Measurements from ENCODE around the gene VDAC2.

DNA sequence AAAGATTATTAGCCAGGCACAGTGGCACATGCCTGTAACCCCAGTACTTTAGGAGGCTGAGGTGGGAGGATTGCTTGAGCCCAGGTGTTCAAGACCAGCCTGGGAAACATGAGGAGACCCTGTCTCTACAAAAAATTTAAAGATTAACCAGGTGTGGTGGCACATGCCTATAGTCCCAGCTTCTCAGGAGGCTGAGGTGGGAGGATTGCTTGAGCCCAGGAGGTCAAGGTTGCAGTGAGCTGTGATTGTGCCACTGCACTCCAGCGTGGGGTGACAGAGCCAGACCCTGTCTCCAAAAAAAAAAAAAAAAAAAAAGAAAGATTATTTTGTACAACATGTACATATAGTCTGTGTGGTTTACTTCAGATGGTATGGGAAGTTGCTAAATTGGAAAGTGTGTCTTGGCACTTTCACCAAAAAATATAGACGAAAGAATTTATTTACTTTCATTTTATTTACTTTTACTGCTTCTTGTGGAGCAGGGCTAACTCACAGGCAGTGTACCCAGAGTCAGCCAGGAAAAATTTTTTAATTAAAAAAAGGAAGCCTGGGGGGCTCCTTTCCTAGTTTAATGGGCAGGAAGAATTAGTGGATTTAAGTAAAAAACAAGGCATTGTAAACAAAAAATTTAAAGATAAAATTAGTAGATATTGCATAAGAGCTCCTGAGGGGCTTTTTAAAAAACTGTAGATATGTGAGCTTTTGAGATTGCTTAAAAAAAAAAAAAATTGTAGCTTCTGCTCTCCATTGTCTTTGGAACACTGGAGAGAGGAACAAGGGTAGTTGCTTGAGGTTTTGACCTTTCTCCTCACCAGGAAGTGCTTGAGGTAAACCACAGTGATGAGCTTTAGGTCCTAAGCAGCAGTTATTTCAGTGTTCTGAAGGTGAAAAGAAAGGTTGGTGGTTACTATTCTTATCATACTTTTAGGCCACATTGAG is 44.6 kb upstream of the VDAC2 start:
- TF ChIP-seq, protein P1, sequence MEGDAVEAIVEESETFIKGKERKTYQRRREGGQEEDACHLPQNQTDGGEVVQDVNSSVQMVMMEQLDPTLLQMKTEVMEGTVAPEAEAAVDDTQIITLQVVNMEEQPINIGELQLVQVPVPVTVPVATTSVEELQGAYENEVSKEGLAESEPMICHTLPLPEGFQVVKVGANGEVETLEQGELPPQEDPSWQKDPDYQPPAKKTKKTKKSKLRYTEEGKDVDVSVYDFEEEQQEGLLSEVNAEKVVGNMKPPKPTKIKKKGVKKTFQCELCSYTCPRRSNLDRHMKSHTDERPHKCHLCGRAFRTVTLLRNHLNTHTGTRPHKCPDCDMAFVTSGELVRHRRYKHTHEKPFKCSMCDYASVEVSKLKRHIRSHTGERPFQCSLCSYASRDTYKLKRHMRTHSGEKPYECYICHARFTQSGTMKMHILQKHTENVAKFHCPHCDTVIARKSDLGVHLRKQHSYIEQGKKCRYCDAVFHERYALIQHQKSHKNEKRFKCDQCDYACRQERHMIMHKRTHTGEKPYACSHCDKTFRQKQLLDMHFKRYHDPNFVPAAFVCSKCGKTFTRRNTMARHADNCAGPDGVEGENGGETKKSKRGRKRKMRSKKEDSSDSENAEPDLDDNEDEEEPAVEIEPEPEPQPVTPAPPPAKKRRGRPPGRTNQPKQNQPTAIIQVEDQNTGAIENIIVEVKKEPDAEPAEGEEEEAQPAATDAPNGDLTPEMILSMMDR (IDR thresholded peaks at IDR 0.05 in 4 of 5, conservative IDR thresholded peaks at IDR 0.05 in 1 of 5), result no peak
- no peak for TF ChIP-seq POLR2A (IDR thresholded peaks at IDR 0.05)
